T-cell (primary cell): ENCODE results near the gene CAB39. TPM values are rescaled to one million over a fixed set of nuclear protein-coding genes. Genes with fewer than 3 reads are reported as not detected.

Experiments used
- ATAC-seq, 4 experiments: fragments of 200-7000 bp in 3 of 4; fragments of 150-1000 bp in 1 of 4; cut with Tn5 transposase; replicated peaks in 1 of 4; 1 replicate in 3 of 4; 2 replicates in 1 of 4; pipeline ENCODE4 v1.10.0; 2021; ENCODE audit warnings: moderate library complexity in 3 of 4, mild to moderate bottlenecking in 2 of 4, moderate number of reproducible peaks in 1 of 4
- CTCF ChIA-PET, 2 donors: fragments of 300-600 bp; sonication (Branson Sonifier 250); formaldehyde crosslinking; loops; one replicate each; lab custom pipeline; 2022; ENCODE audit warnings: antibody characterized with exemption in 2 of 2; lab: Charles Lee
- POLR2A ChIA-PET, 2 donors: fragments of 300-600 bp; sonication (Branson Sonifier 250); formaldehyde crosslinking; loops; one replicate each; lab custom pipeline; 2022; ENCODE audit warnings: antibody characterized with exemption in 2 of 2; lab: Charles Lee
- DNase-seq, 35 experiments: peaks; one replicate each; pipeline versions ENCODE4 v3.0.0 to v3.0.0-alpha.2; 2013 to 2023
- H3K27ac ChIP-seq: one replicate; pipeline ENCODE4 v1.5.1; 2013; ENCODE audit warnings: low read length
- H3K27me3 ChIP-seq, 2 experiments: replicated peaks in 1 of 2; 1 replicate in 1 of 2; 2 replicates in 1 of 2; pipeline versions ENCODE4 v1.6.1 to v1.7.0; 2013; ENCODE audit warnings: low read length in 1 of 2, mixed read lengths in 1 of 2; ENCODE audit not compliant: control insufficient read depth in 2 of 2, insufficient read depth in 2 of 2; ENCODE audit errors: extremely low read depth in 1 of 2
- H3K36me3 ChIP-seq, 2 donors: 1 replicate in 1 of 2; 2 replicates in 1 of 2; pipeline versions ENCODE4 v1.6.1 to v1.7.0; 2013; ENCODE audit warnings: low read length in 1 of 2; ENCODE audit not compliant: control insufficient read depth in 2 of 2, insufficient read depth in 1 of 2; ENCODE audit errors: extremely low read depth in 1 of 2
- H3K4me1 ChIP-seq, 2 experiments: 1 replicate in 1 of 2; 2 replicates in 1 of 2; pipeline versions ENCODE4 v1.6.1 to v1.7.0; 2013; ENCODE audit warnings: low read length in 2 of 2, mixed read lengths in 1 of 2; ENCODE audit not compliant: insufficient read depth in 2 of 2, control insufficient read depth in 1 of 2; ENCODE audit errors: extremely low read depth in 1 of 2
- H3K4me3 ChIP-seq, 2 donors: 1 replicate in 1 of 2; 2 replicates in 1 of 2; pipeline versions ENCODE4 v1.5.1 to v1.7.0; 2013; ENCODE audit warnings: mild to moderate bottlenecking in 2 of 2, low read length in 1 of 2, moderate library complexity in 1 of 2; ENCODE audit not compliant: control insufficient read depth in 1 of 2; ENCODE audit errors: extremely low read depth in 1 of 2
- H3K9me3 ChIP-seq: 2 replicates; pipeline ENCODE4 v1.7.0; 2013
- H3K27ac Mint-ChIP-seq, 2 donors: one replicate each; pipeline ENCODE4 v1.8.0; 2020 to 2021; ENCODE audit warnings: mild to moderate bottlenecking in 2 of 2, mixed read lengths in 2 of 2
- H3K27me3 Mint-ChIP-seq, 2 donors: one replicate each; pipeline ENCODE4 v1.8.0; 2021 to 2022; ENCODE audit warnings: mixed read lengths in 2 of 2
- H3K36me3 Mint-ChIP-seq: one replicate; pipeline ENCODE4 v1.8.0; 2021; ENCODE audit warnings: mixed read lengths
- H3K4me1 Mint-ChIP-seq, 3 donors: one replicate each; pipeline ENCODE4 v1.8.0; 2020 to 2022; ENCODE audit warnings: mixed read lengths in 3 of 3, mild to moderate bottlenecking in 1 of 3
- H3K4me3 Mint-ChIP-seq, 3 donors: one replicate each; pipeline ENCODE4 v1.8.0; 2020 to 2022; ENCODE audit warnings: mild to moderate bottlenecking in 3 of 3, mixed read lengths in 3 of 3, moderate library complexity in 3 of 3
- H3K9me3 Mint-ChIP-seq, 3 donors: one replicate each; pipeline ENCODE4 v1.8.0; 2020 to 2022; ENCODE audit warnings: mixed read lengths in 3 of 3
- WGBS: methylation state at CpG from one replicate; pipeline ENCODE4 v1.1.5; 2013; ENCODE audit warnings: missing lambda C conversion rate; ENCODE audit not compliant: insufficient coverage; 5-methylcytosine and 5-hydroxymethylcytosine counted together
- total RNA-seq, 35 experiments: library from RNA in 6 of 35; stranded (reverse) in 6 of 35; fragments of 120-200 nt in 1 of 35; gene quantifications; one replicate each; pipeline versions ENCODE4 v1.2.1 to v1.2.4 and lab custom pipeline; 2013 to 2026

Gene CAB39
- total RNA-seq, 5 donors from 2014 or later (not counting 1 experiment from before 2014, with no cell fraction given): 91.7 to 102 (median 96.7) TPM

DNA sequence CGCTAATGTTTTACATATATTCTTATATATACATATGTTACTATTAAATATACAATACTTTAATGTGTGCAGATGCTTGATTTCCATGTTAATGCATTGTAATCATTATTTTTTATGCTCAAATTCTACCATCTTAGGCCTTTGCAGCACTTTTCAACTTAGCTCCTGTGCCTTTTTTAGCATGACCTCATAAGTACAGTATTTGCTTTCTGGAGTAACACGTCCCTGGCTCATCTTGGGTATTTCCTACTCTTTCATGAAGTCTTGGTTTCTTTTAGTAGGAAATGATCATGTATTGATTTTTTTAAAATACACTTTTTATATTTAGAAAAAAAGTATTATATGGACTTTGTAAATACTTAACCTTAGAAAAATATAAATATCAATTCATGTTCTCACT is 36.5 kb downstream of the CAB39 start:
- H3K4me1 Mint-ChIP-seq: peaks cover 73 to 81% (median 75%) of the 10 kb centered on the region in 3 donors
- ChIA-PET POLR2A (interaction anchor here (0.6 to 0.7 kb wide), 2 partner anchors 45 to 460 kb away, joined by 3 read pairs; no protein-coding TSS in a partner anchor), CTCF (no interaction called here)
- H3K4me3 Mint-ChIP-seq: no peak overlapping the region
- Histone ChIP-seq H3K4me3 (no peak overlapping the region), H3K4me1 (peaks cover 2 to 6% of the 10 kb centered on the region in 2 experiments), H3K27me3 (no peaks in the 10 kb centered on the region), H3K27ac (no peak overlapping the region), H3K36me3 (peaks cover 0 to 23% of the 10 kb centered on the region in 2 donors), H3K9me3 (no peaks in the 10 kb centered on the region)
- H3K27me3 Mint-ChIP-seq: no peaks in the 10 kb centered on the region
- WGBS: no CpG with 5 or more reads among the region's 2 CpGs
- no peak overlapping the region for H3K27ac Mint-ChIP-seq
- ATAC-seq (no peak), DNase-seq (no peak)
- H3K9me3 Mint-ChIP-seq: no peaks in the 10 kb centered on the region
- peaks cover 41% of the 10 kb centered on the region for H3K36me3 Mint-ChIP-seq

DNA sequence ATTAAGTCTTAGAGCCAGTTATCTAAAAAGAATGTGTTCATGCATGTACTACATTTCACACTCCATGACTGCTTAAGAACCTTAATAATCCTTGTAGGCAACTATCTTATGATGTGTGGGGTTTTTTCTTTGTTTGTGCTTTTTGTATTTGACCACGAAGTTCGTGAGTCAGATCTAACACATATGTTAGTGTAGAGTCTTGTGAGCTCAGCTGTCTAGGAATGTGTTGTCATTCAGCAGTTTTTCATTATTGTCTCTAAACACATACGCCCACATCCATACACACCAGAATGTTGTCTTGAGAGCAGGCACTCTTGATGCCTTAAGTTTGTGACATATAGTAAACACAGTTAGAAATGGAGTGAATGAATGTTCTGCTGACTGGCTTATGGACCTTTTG is 38.4 kb downstream of the CAB39 start:
- no peaks in the 10 kb centered on the region for H3K27me3 Mint-ChIP-seq
- H3K27me3 ChIP-seq: no peaks in the 10 kb centered on the region
- peaks cover 3 to 11% of the 10 kb centered on the region in 2 experiments for H3K4me1 ChIP-seq
- no peaks in the 10 kb centered on the region for H3K9me3 Mint-ChIP-seq
- peaks cover 78 to 89% (median 83%) of the 10 kb centered on the region in 3 donors for H3K4me1 Mint-ChIP-seq
- POLR2A ChIA-PET: interaction anchor here (0.7 kb wide), 2 partner anchors 643 to 1040 kb away, joined by 3 to 6 read pairs; no protein-coding TSS in a partner anchor
- DNase-seq (no peak), ATAC-seq (peak in 3 of 4 experiments; percentile 26 to 37 (median 35))
- H3K9me3 ChIP-seq: no peaks in the 10 kb centered on the region
- WGBS: no CpG with 5 or more reads among the region's 3 CpGs
- H3K4me3 Mint-ChIP-seq: no peak overlapping the region
- peak overlapping the region in 1 of 2 donors; percentile 48 for H3K27ac Mint-ChIP-seq
- no peak overlapping the region for H3K4me3 ChIP-seq
- H3K27ac ChIP-seq: no peak overlapping the region
- CTCF ChIA-PET: interaction anchor here in 1 of 2 donors (0.6 kb wide), 1 partner anchor 37 kb away, joined by 7 read pairs; no protein-coding TSS in a partner anchor
- H3K36me3 ChIP-seq: peaks cover 0 to 22% of the 10 kb centered on the region in 2 donors
- peaks cover 38% of the 10 kb centered on the region for H3K36me3 Mint-ChIP-seq

DNA sequence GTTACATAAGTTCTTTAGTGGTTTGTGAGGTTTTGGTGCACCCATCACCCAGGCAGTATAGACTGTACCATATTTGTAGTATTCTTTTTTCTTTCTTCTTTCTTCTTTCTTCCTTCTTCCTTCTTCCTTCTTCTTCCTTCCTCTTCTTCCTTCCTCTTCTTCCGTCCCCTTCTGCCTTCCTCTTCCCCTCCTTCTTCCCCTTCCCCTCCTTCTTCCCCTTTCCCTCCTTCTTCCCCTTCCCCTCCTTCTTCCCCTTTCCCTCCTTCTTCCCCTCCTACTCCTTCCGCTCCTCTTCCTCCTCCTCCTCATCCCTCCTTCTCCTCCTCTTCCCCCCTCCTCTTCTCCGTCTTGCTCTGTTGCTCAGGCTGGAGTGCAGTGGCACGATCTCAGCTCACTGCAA is 41.6 kb downstream of the CAB39 start:
- Mint-ChIP-seq H3K36me3 (peaks cover 22% of the 10 kb centered on the region), H3K4me3 (no peak overlapping the region), H3K9me3 (no peaks in the 10 kb centered on the region), H3K27ac (peak overlapping the region in 1 of 2 donors; percentile 2), H3K27me3 (no peaks in the 10 kb centered on the region), H3K4me1 (peaks cover 85 to 96% (median 89%) of the 10 kb centered on the region in 3 donors)
- no peak for ATAC-seq
- peaks cover 14 to 30% of the 10 kb centered on the region in 2 experiments for H3K4me1 ChIP-seq
- no peaks in the 10 kb centered on the region for H3K9me3 ChIP-seq
- H3K27ac ChIP-seq: no peak overlapping the region
- H3K27me3 ChIP-seq: no peaks in the 10 kb centered on the region
- H3K36me3 ChIP-seq: peaks cover 0 to 15% of the 10 kb centered on the region in 2 donors
- WGBS: 85% methylated on average over 3 of the region's 4 CpGs
- no peak overlapping the region for H3K4me3 ChIP-seq
- no peak for DNase-seq
- ChIA-PET CTCF (no interaction called here), POLR2A (no interaction called here)

DNA sequence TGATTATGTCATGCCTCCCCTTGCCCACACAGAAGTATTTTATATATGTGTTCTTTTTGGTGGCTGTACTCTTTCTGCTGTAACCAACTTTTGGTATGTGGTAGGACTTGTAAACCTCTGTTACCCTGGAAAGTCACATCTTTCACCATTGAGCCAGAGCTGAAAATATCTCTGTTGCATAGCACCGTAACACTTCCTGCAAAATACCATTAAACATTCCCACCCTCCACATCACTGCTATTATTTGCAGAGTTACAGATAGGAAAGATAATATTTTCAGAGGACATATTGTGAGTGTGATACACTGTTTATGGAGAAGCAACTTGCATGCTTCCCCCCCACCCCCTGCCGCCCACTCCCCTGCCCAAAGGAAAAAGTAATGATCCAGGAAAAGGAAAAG is 44.8 kb downstream of the CAB39 start:
- ChIA-PET CTCF (interaction anchor here (0.5 to 1.7 kb wide), 5 partner anchors 41 to 421 kb away, joined by 3 to 5 read pairs (median 4); no protein-coding TSS in a partner anchor), POLR2A (interaction anchor here in 1 of 2 donors (0.7 kb wide), 1 partner anchor 8 kb away, joined by 3 read pairs; no protein-coding TSS in a partner anchor)
- no peak overlapping the region for H3K27ac ChIP-seq
- H3K27ac Mint-ChIP-seq: no peak overlapping the region
- no peaks in the 10 kb centered on the region for H3K27me3 ChIP-seq
- DNase-seq (no peak), ATAC-seq (peak in 1 of 4 experiments; percentile 16)
- H3K9me3 Mint-ChIP-seq: no peaks in the 10 kb centered on the region
- H3K4me3 Mint-ChIP-seq: no peak overlapping the region
- no CpG with 5 or more reads among the region's 2 CpGs for WGBS
- no peaks in the 10 kb centered on the region for H3K9me3 ChIP-seq
- H3K4me1 ChIP-seq: peaks cover 12 to 31% of the 10 kb centered on the region in 2 experiments
- H3K27me3 Mint-ChIP-seq: no peaks in the 10 kb centered on the region
- peaks cover 33% of the 10 kb centered on the region for H3K36me3 Mint-ChIP-seq
- peaks cover 70 to 89% (median 81%) of the 10 kb centered on the region in 3 donors for H3K4me1 Mint-ChIP-seq
- H3K36me3 ChIP-seq: peaks cover 3 to 33% of the 10 kb centered on the region in 2 donors
- no peak overlapping the region for H3K4me3 ChIP-seq

DNA sequence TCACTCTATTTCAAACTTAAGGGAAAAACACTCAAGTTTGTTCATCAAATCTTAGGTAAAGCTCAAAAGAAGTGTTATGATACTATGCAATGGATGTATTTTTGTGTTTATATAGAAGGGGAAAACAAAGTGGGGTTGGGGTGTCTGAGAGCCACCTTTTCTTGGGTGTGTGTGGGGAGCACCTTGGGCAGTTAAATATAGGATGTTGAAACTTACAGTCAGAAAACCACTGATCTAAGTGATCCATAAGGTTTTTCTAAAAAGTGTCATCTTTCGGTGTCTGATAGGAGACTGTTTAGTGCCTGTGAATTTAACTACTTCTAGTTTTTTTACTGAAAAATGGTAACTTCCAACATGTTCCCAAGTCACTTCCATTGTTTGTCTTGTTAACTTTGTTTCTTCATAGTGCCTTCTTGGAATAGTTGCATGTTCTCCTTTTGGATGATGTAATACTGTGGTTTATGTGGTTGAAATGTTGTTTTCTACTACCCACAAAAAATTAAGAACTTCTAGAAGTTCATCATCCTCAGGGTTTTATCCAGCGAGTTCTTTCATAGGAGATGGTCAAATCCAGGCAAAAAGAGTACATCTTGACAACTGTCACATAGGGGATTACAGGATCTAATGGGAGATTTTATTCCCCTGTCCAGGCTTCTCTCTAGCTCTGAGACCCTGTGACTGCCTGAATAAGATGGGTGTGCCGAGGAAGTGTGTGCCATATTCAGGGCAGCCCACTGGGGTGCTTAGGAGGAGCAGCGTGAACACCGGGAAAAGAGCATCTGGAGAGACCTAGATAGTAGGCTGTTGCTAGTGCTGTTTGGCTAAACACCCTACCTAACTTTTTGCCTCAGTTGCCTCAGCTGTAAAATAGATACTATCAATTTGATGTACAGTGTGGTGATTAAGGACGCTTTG is 46.2 kb downstream of the CAB39 start:
- no peak overlapping the region for H3K4me3 ChIP-seq
- H3K27me3 ChIP-seq: no peaks in the 10 kb centered on the region
- peaks cover 6 to 28% of the 10 kb centered on the region in 2 donors for H3K36me3 ChIP-seq
- DNase-seq: no peak
- no peaks in the 10 kb centered on the region for H3K9me3 ChIP-seq
- peak in 1 of 4 experiments; percentile 31 for ATAC-seq
- Mint-ChIP-seq H3K27ac (peak overlapping the region; percentile 73 to 75), H3K36me3 (peaks cover 36% of the 10 kb centered on the region), H3K27me3 (no peaks in the 10 kb centered on the region), H3K4me1 (peaks cover 66 to 80% (median 72%) of the 10 kb centered on the region in 3 donors), H3K9me3 (no peaks in the 10 kb centered on the region), H3K4me3 (peak overlapping the region; percentile 1 to 59 (median 31))
- POLR2A ChIA-PET: interaction anchor here in 1 of 2 donors (0.5 to 0.7 kb wide), 2 partner anchors 29 to 34 kb away, joined by 4 to 8 read pairs; no protein-coding TSS in a partner anchor
- no peak overlapping the region for H3K27ac ChIP-seq
- CTCF ChIA-PET: interaction anchor here in 1 of 2 donors (0.7 to 1.7 kb wide), 2 partner anchors 31 to 40 kb away, joined by 3 to 5 read pairs; no protein-coding TSS in a partner anchor
- no CpG with 5 or more reads among the region's 6 CpGs for whole genome bisulfite sequencing
- peaks cover 12 to 26% of the 10 kb centered on the region in 2 experiments for H3K4me1 ChIP-seq
